OCI-LY7 (cell line): ENCODE data around the gene NUCB1.

Experiments
- EZH2phosphoT487 ChIP-seq: fragments of 200-600 bp; sonication (generic); IDR thresholded peaks from 2 replicates; pipeline ENCODE4 v1.6.1; 2018; ENCODE audit warnings: low read depth, borderline replicate concordance, mild to moderate bottlenecking, mixed run types, antibody characterized with exemption, low read length, moderate library complexity, mixed read lengths
- TF ChIP-seq, protein P1 (sequence below): fragments of 200-600 bp; sonication (generic); conservative IDR thresholded peaks from 2 replicates; pipeline ENCODE4 v1.5.1; 2014; ENCODE audit warnings: mild to moderate bottlenecking, antibody characterized with exemption, low read length, moderate library complexity, mixed read lengths

DNA sequence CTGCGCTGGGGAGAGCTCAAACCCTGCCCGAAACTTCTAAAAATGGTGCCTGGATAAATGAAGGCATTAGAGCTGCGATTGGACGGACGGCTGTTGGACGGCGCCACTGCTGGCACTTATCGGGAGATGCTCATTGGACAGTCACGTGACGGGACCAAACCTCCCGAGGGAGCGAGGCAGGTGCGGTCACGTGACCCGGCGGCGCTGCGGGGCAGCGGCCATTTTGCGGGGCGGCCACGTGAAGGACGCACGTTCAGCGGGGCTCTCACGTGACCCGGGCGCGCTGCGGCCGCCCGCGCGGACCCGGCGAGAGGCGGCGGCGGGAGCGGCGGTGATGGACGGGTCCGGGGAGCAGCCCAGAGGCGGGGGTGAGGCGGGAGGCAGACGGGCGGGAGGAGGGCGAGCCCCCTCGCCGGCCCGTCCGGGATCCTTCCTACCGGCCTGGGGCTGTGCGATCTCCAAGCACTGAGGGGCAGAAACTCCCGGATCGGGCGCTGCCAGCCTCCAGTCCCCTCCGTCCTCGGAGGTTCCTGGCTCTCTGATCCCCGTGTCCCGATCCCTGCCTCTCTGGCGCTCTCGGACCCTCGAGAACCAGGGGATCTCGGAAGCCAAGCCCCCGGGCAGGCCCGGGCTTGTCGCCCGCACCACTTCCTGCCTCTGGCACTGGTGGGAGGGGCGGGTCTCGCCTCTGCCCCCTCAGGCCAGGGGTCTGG lies 54.6 kb downstream of the NUCB1 start, which contains the start of gene BAX:
- TF ChIP-seq, protein P1, sequence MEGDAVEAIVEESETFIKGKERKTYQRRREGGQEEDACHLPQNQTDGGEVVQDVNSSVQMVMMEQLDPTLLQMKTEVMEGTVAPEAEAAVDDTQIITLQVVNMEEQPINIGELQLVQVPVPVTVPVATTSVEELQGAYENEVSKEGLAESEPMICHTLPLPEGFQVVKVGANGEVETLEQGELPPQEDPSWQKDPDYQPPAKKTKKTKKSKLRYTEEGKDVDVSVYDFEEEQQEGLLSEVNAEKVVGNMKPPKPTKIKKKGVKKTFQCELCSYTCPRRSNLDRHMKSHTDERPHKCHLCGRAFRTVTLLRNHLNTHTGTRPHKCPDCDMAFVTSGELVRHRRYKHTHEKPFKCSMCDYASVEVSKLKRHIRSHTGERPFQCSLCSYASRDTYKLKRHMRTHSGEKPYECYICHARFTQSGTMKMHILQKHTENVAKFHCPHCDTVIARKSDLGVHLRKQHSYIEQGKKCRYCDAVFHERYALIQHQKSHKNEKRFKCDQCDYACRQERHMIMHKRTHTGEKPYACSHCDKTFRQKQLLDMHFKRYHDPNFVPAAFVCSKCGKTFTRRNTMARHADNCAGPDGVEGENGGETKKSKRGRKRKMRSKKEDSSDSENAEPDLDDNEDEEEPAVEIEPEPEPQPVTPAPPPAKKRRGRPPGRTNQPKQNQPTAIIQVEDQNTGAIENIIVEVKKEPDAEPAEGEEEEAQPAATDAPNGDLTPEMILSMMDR = no peak; the same call in 1 of the 2 replicates
- TF ChIP-seq EZH2phosphoT487 = no peak
